NCI-H446 treated with DMSO at 0.1 percent for 48 hours (cell line): ENCODE results near the gene FGD1.

Experiments
- DNase-seq: peaks from one replicate; lab custom pipeline; 2025; lab: John Stamatoyannopoulos, UW

Gene FGD1

GRCh38 chrX:54473993-54474859, 21.8 kb downstream of the FGD1 start:
- no peak for DNase-seq

GRCh38 chrX:54470054-54470760, 25.8 kb downstream of the FGD1 start:
- DNase-seq, result no peak

GRCh38 chrX:54452920-54453319, 43.1 kb downstream of the FGD1 start:
- no peak for DNase-seq

- DNase-seq, result no peak
These were observed 46.1 kb downstream of the FGD1 start for GRCh38 chrX:54449929-54450328.

- no peak for DNase-seq
These were observed 48.6 kb downstream of the FGD1 start for GRCh38 chrX:54447461-54447860.

GRCh38 chrX:54446084-54446483, 50.0 kb downstream of the FGD1 start:
- DNase-seq, result no peak

- DNase-seq, result no peak
These were observed 51.3 kb downstream of the FGD1 start for GRCh38 chrX:54444752-54445151.

GRCh38 chrX:54442790-54443189, 53.2 kb downstream of the FGD1 start:
- DNase-seq, result no peak

GRCh38 chrX:54439960-54440871, 55.8 kb downstream of the FGD1 start, which contains the start of gene TSR2:
Gene TSR2 (plus strand): TSS chrX:54440404. CDS start chrX:54440422, 18 bp downstream.
- peak; percentile 75 for DNase-seq

- no peak for DNase-seq
These were observed 60.9 kb downstream of the FGD1 start for GRCh38 chrX:54435121-54435520.

- no peak for DNase-seq
These were observed 65.5 kb downstream of the FGD1 start for GRCh38 chrX:54430519-54430918.

- DNase-seq, result no peak
These were observed 68.1 kb downstream of the FGD1 start for GRCh38 chrX:54427837-54428424.

- DNase-seq, result no peak
These were observed 72.7 kb downstream of the FGD1 start for GRCh38 chrX:54423161-54423888.

GRCh38 chrX:54422168-54422567, 73.9 kb downstream of the FGD1 start:
- DNase-seq, result no peak

GRCh38 chrX:54419559-54420302, 76.3 kb downstream of the FGD1 start:
- no peak for DNase-seq

GRCh38 chrX:54416965-54417364, 79.1 kb downstream of the FGD1 start:
- DNase-seq, result no peak

- DNase-seq, result no peak
These were observed 80.3 kb downstream of the FGD1 start for GRCh38 chrX:54415534-54416350.

GRCh38 chrX:54413753-54414152, 82.3 kb downstream of the FGD1 start:
- DNase-seq, result no peak

GRCh38 chrX:54411732-54412131, 84.3 kb downstream of the FGD1 start:
- DNase-seq, result no peak
